ENCODE measurements around the gene PPM1D. TPM values are rescaled to one million over a fixed set of nuclear protein-coding genes. Genes with fewer than 3 reads are reported as not detected.

The PPM1D gene
- total and polyA plus RNA-seq, 8 donors, result 2.2 to 42.0 (median 5.3) TPM

DNA sequence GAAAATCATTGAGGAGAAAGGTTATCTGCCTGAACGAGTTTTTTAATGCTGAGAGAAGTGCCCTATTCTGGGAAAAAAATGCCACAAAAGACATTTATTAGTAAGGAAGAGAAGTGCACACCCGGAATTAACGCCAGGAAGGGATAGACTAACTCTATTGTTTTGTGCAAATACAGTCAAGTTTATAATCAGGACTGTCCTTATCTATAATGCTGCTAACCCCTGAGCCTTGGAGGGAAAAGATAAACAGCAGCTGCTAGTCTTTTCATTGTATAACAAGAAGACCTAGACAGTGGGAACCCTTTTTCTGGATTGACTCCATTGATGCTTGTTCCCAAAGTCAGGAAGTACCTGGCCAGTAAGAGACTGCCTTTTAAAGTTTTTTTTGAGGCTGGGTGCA is 104.2 kb downstream of the PPM1D start:
- no peak overlapping the region for H3K27ac ChIP-seq
- no peak for DNase-seq
- H3K4me3 ChIP-seq, result no peak overlapping the region
- H3K27me3 ChIP-seq, result no peaks in the 10 kb centered on the region
- H3K36me3 ChIP-seq, result peaks cover 0 to 40% (median 19%) of the 10 kb centered on the region in 4 donors
- no peaks in the 10 kb centered on the region for H3K4me1 ChIP-seq
- 11 to 44% (median 28%) methylated on average over 3 of the region's 3 CpGs for WGBS, 5 donors
- no peaks in the 10 kb centered on the region for H3K9me3 ChIP-seq
- TF ChIP-seq, protein P1, sequence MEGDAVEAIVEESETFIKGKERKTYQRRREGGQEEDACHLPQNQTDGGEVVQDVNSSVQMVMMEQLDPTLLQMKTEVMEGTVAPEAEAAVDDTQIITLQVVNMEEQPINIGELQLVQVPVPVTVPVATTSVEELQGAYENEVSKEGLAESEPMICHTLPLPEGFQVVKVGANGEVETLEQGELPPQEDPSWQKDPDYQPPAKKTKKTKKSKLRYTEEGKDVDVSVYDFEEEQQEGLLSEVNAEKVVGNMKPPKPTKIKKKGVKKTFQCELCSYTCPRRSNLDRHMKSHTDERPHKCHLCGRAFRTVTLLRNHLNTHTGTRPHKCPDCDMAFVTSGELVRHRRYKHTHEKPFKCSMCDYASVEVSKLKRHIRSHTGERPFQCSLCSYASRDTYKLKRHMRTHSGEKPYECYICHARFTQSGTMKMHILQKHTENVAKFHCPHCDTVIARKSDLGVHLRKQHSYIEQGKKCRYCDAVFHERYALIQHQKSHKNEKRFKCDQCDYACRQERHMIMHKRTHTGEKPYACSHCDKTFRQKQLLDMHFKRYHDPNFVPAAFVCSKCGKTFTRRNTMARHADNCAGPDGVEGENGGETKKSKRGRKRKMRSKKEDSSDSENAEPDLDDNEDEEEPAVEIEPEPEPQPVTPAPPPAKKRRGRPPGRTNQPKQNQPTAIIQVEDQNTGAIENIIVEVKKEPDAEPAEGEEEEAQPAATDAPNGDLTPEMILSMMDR (IDR thresholded peaks at IDR 0.05), result no peak
- TF ChIP-seq EP300 (IDR thresholded peaks at IDR 0.05), result no peak
- no peak for TF ChIP-seq POLR2A (IDR thresholded peaks at IDR 0.05)
- no peak for TF ChIP-seq POLR2AphosphoS5 (IDR thresholded peaks at IDR 0.05)
- intact Hi-C loops (cut with DNase I; ENCODE audit: low total_unique reads), result no loop called here

DNA sequence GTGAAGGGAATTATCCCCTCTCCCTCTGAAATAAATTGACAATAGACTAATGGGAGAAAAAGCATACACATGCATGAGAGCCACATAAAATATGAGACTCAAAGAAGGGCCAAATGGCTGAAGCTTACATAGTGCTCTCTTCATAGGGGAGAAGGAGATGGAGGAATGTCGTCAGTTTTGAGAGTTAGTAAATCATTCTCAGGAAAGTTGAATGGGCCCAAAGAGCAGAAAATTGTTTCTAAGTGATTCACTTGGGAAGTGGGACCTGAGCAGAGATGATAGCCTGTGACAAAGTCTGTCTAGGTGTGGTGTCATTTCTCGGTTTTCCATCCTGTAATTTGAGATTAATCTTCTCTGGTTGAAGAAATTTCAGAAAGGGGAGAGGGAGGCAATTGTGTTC is 112.7 kb downstream of the PPM1D start:
- Histone ChIP-seq H3K36me3 (peaks cover 0 to 46% (median 28%) of the 10 kb centered on the region in 4 donors), H3K9me3 (no peaks in the 10 kb centered on the region), H3K27ac (no peak overlapping the region), H3K4me1 (no peaks in the 10 kb centered on the region), H3K27me3 (no peaks in the 10 kb centered on the region), H3K4me3 (no peak overlapping the region)
- no peak for DNase-seq
- no peak for TF ChIP-seq POLR2A (IDR thresholded peaks at IDR 0.05)
- TF ChIP-seq POLR2AphosphoS5 (IDR thresholded peaks at IDR 0.05), result no peak
- no peak for TF ChIP-seq EP300 (IDR thresholded peaks at IDR 0.05)
- TF ChIP-seq, protein P1 (IDR thresholded peaks at IDR 0.05), result no peak
- intact Hi-C loops (cut with DNase I; ENCODE audit: low total_unique reads), result no loop called here
- WGBS, 5 donors, result 76 to 91% (median 86%) methylated on average over 2 of the region's 2 CpGs

DNA sequence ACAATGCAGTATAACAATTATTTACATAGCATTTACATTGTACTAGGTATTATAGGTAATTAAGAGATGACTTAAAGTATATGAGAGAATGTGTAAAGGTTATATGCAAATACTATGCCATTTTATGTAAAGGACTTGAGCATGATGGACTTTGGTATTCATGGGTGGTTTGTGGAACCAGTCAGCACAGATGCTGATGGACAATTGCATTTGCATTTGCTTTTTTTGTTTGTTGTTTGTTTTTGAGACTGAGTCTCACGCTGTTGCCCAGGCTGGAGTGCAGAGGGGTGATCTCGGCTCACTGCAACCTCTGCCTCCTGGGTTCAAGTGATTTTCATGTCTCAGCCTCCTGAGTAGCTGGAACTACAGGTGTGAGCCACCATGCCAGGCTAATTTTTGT is 113.6 kb downstream of the PPM1D start:
- TF ChIP-seq, protein P1 (IDR thresholded peaks at IDR 0.05), result no peak
- no peak for TF ChIP-seq POLR2A (IDR thresholded peaks at IDR 0.05)
- TF ChIP-seq POLR2AphosphoS5 (IDR thresholded peaks at IDR 0.05), result no peak
- TF ChIP-seq EP300 (IDR thresholded peaks at IDR 0.05), result no peak
- H3K9me3 ChIP-seq, result no peaks in the 10 kb centered on the region
- 90 to 99% (median 95%) methylated on average over 2 of the region's 2 CpGs for WGBS, 5 donors
- no peak overlapping the region for H3K4me3 ChIP-seq
- no peaks in the 10 kb centered on the region for H3K4me1 ChIP-seq
- intact Hi-C loops (cut with DNase I; ENCODE audit: low total_unique reads), result no loop called here
- no peaks in the 10 kb centered on the region for H3K27me3 ChIP-seq
- H3K36me3 ChIP-seq, result peaks cover 0 to 37% (median 22%) of the 10 kb centered on the region in 4 donors
- DNase-seq, result no peak
- no peak overlapping the region for H3K27ac ChIP-seq

Small RNA genes lying within 50 kb of the gene (small RNA-seq; reads per million reads assigned to genes)
- gene AC011921.2 (0 reads per million in 4 donors), gene RN7SL606P (0 reads per million in 4 donors), gene RNU6-623P (0 reads per million in 4 donors)

Other genes starting within 250 kb of the PPM1D start
- gene USP32, start 208.1 kb upstream of the PPM1D start, total RNA-seq, result 10 to 100 TPM; 12.3 to 70.9 (median 32.6) TPM
- gene USP32, start 208.1 kb upstream of the PPM1D start, polyA plus RNA-seq, result 10 to 100 TPM in 2 of 3 donors, 1 to 10 TPM in 1; 7.5 to 16.3 (median 15.2) TPM
- gene CHCT1, start 177.7 kb upstream of the PPM1D start, total RNA-seq, result not detected
- gene CHCT1, start 177.7 kb upstream of the PPM1D start, polyA plus RNA-seq, result not detected
- 10 to 100 TPM; 14.8 to 55.8 (median 26.4) TPM for gene APPBP2, start 74.0 kb upstream of the PPM1D start, total RNA-seq
- 1 to 10 TPM; 4.8 to 7.5 (median 6.2) TPM for gene APPBP2, start 74.0 kb upstream of the PPM1D start, polyA plus RNA-seq
- 100 to 1,000 TPM in 2 of 5 donors, 10 to 100 TPM in 2, 1 to 10 TPM in 1; 4.9 to 150 (median 43.2) TPM for gene BCAS3, start 77.7 kb downstream of the PPM1D start, total RNA-seq
- gene BCAS3, start 77.7 kb downstream of the PPM1D start, polyA plus RNA-seq, result 1 to 10 TPM; 5.0 to 8.3 (median 6.7) TPM